Hepatocyte (in vitro differentiated cells): ENCODE data around the gene PTGIS. TPM values are rescaled to one million over a fixed set of nuclear protein-coding genes. Genes with fewer than 3 reads are reported as not detected.

Experiments used
- DNase-seq: peaks from one replicate; pipeline ENCODE4 v3.0.0-alpha.2; 2016; ENCODE audit warnings: low spot score
- H2AFZ ChIP-seq: fragments of 200-600 bp; sonication (generic); 2 replicates; pipeline ENCODE4 v1.6.0; 2016; ENCODE audit warnings: antibody characterized with exemption, mild to moderate bottlenecking
- H3K27ac ChIP-seq: fragments of 200-600 bp; sonication (generic); 2 replicates; pipeline ENCODE4 v1.5.1; 2016; ENCODE audit warnings: mild to moderate bottlenecking
- H3K27me3 ChIP-seq: fragments of 200-600 bp; sonication (generic); 2 replicates; pipeline ENCODE4 v1.6.1; 2016
- H3K36me3 ChIP-seq: fragments of 200-600 bp; sonication (generic); replicated peaks from 2 replicates; pipeline ENCODE4 v1.5.1; 2016; ENCODE audit warnings: low read depth; ENCODE audit not compliant: insufficient read depth
- H3K4me1 ChIP-seq: fragments of 200-600 bp; sonication (generic); 2 replicates; pipeline ENCODE4 v1.5.1; 2016; ENCODE audit warnings: mild to moderate bottlenecking, moderate library complexity; ENCODE audit not compliant: insufficient read depth
- H3K4me2 ChIP-seq: fragments of 200-600 bp; sonication (generic); 2 replicates; pipeline ENCODE4 v1.6.0; 2016
- H3K4me3 ChIP-seq: fragments of 200-600 bp; sonication (generic); 2 replicates; pipeline ENCODE4 v1.5.1; 2016; ENCODE audit warnings: mild to moderate bottlenecking
- H3K79me2 ChIP-seq: fragments of 200-600 bp; sonication (generic); 2 replicates; pipeline ENCODE4 v1.6.0; 2017; ENCODE audit warnings: mild to moderate bottlenecking
- H3K9me2 ChIP-seq: fragments of 200-600 bp; sonication (generic); replicated peaks from 2 replicates; pipeline ENCODE4 v1.6.0; 2017; ENCODE audit warnings: mild to moderate bottlenecking; ENCODE audit not compliant: insufficient read depth
- H3K9me3 ChIP-seq: fragments of 200-600 bp; sonication (generic); 2 replicates; pipeline ENCODE4 v1.5.1; 2016; ENCODE audit warnings: low read depth, mild to moderate bottlenecking
- H4K20me1 ChIP-seq: fragments of 200-600 bp; sonication (generic); 2 replicates; pipeline ENCODE4 v1.6.0; 2016; ENCODE audit warnings: mild to moderate bottlenecking; ENCODE audit not compliant: insufficient read depth, poor library complexity, severe bottlenecking
- CTCF ChIP-seq: fragments of 200-600 bp; sonication (generic); IDR thresholded peaks from 2 replicates; pipeline ENCODE4 v1.5.1; 2016; ENCODE audit warnings: antibody characterized with exemption, mild to moderate bottlenecking; ENCODE audit not compliant: poor library complexity
- EZH2 ChIP-seq: fragments of 200-600 bp; sonication (generic); IDR thresholded peaks from 2 replicates; pipeline ENCODE4 v1.6.1; 2016; ENCODE audit warnings: antibody characterized with exemption, mild to moderate bottlenecking, borderline replicate concordance
- EZH2phosphoT487 ChIP-seq: fragments of 200-600 bp; sonication (generic); IDR thresholded peaks from one replicate; pipeline ENCODE4 v1.6.1; 2018; ENCODE audit warnings: antibody characterized with exemption, mild to moderate bottlenecking, low read depth, moderate library complexity; ENCODE audit not compliant: unreplicated experiment, severe bottlenecking
- WGBS: methylation state at CpG from one replicate; pipeline ENCODE4 v1.1.6; 2016; ENCODE audit warnings: low lambda C conversion rate; ENCODE audit errors: missing lambda C conversion rate; 5-methylcytosine and 5-hydroxymethylcytosine counted together
- polyA plus RNA-seq: library from polyadenylated mRNA; unstranded; fragments of >200 nt; fragmentation: Nextera tagmentation; extraction: Ambion mirVana; gene quantifications from 2 replicates; pipeline ENCODE4 v1.2.1, GENCODE V29; 2016
- total RNA-seq: library from RNA; depleted of rRNA; stranded (reverse); fragments of >200 nt; gene quantifications from 2 replicates; pipeline ENCODE4 v1.2.3, GENCODE V29; 2014

Gene PTGIS
- total and polyA plus RNA-seq, 2 experiments from 2014 or later, result 25.4 to 26.1 TPM

- Histone ChIP-seq H3K27me3 (no peaks in the 10 kb centered on the region), H3K4me3 (no peak overlapping the region), H3K4me2 (no peak overlapping the region), H4K20me1 (no peaks in the 10 kb centered on the region), H3K79me2 (no peaks in the 10 kb centered on the region), H3K9me3 (no peaks in the 10 kb centered on the region), H3K27ac (no peak overlapping the region), H2AFZ (no peak overlapping the region), H3K4me1 (no peaks in the 10 kb centered on the region), H3K9me2 (no peaks in the 10 kb centered on the region), H3K36me3 (no peaks in the 10 kb centered on the region)
- WGBS, result 87% methylated on average over 6 of the region's 6 CpGs
- no peak for TF ChIP-seq EZH2
- no peak for TF ChIP-seq CTCF
- no peak for TF ChIP-seq EZH2phosphoT487
- no peak for DNase-seq
Observed at GRCh38 chr20:49459684-49460083, 108.3 kb downstream of the PTGIS start.

GRCh38 chr20:49457444-49457843, 110.5 kb downstream of the PTGIS start:
- Histone ChIP-seq H3K9me2 (no peaks in the 10 kb centered on the region), H3K36me3 (no peaks in the 10 kb centered on the region), H3K27me3 (no peaks in the 10 kb centered on the region), H3K4me1 (no peaks in the 10 kb centered on the region), H3K79me2 (no peaks in the 10 kb centered on the region), H3K4me3 (no peak overlapping the region), H3K4me2 (no peak overlapping the region), H3K27ac (no peak overlapping the region), H2AFZ (no peak overlapping the region), H4K20me1 (no peaks in the 10 kb centered on the region), H3K9me3 (no peaks in the 10 kb centered on the region)
- WGBS, result 55% methylated on average over 1 of the region's 1 CpG
- no peak for DNase-seq
- TF ChIP-seq EZH2 (no peak), EZH2phosphoT487 (no peak), CTCF (no peak)

- no peaks in the 10 kb centered on the region for H3K27me3 ChIP-seq
- WGBS, result 65% methylated on average over 6 of the region's 6 CpGs
- H3K27ac ChIP-seq, result no peak overlapping the region
- no peak overlapping the region for H3K4me2 ChIP-seq
- no peaks in the 10 kb centered on the region for H4K20me1 ChIP-seq
- no peak overlapping the region for H3K4me3 ChIP-seq
- H3K79me2 ChIP-seq, result no peaks in the 10 kb centered on the region
- H3K9me2 ChIP-seq, result no peaks in the 10 kb centered on the region
- H3K9me3 ChIP-seq, result no peaks in the 10 kb centered on the region
- H3K4me1 ChIP-seq, result no peaks in the 10 kb centered on the region
- TF ChIP-seq EZH2phosphoT487 (no peak), EZH2 (no peak), CTCF (no peak)
- no peak overlapping the region for H2AFZ ChIP-seq
- DNase-seq, result no peak
- H3K36me3 ChIP-seq, result no peaks in the 10 kb centered on the region
Observed at GRCh38 chr20:49456646-49457045, 111.3 kb downstream of the PTGIS start.

GRCh38 chr20:49455691-49456090, 112.2 kb downstream of the PTGIS start:
- H3K27ac ChIP-seq, result no peak overlapping the region
- H3K4me2 ChIP-seq, result no peak overlapping the region
- WGBS, result 92% methylated on average over 6 of the region's 6 CpGs
- no peaks in the 10 kb centered on the region for H3K4me1 ChIP-seq
- H3K9me2 ChIP-seq, result no peaks in the 10 kb centered on the region
- H3K79me2 ChIP-seq, result no peaks in the 10 kb centered on the region
- no peaks in the 10 kb centered on the region for H3K36me3 ChIP-seq
- no peak for DNase-seq
- no peaks in the 10 kb centered on the region for H4K20me1 ChIP-seq
- no peak overlapping the region for H2AFZ ChIP-seq
- TF ChIP-seq CTCF (no peak), EZH2 (no peak), EZH2phosphoT487 (no peak)
- H3K4me3 ChIP-seq, result no peak overlapping the region
- no peaks in the 10 kb centered on the region for H3K9me3 ChIP-seq
- no peaks in the 10 kb centered on the region for H3K27me3 ChIP-seq
